ENCODE data around the gene EFNA1.

DNA sequence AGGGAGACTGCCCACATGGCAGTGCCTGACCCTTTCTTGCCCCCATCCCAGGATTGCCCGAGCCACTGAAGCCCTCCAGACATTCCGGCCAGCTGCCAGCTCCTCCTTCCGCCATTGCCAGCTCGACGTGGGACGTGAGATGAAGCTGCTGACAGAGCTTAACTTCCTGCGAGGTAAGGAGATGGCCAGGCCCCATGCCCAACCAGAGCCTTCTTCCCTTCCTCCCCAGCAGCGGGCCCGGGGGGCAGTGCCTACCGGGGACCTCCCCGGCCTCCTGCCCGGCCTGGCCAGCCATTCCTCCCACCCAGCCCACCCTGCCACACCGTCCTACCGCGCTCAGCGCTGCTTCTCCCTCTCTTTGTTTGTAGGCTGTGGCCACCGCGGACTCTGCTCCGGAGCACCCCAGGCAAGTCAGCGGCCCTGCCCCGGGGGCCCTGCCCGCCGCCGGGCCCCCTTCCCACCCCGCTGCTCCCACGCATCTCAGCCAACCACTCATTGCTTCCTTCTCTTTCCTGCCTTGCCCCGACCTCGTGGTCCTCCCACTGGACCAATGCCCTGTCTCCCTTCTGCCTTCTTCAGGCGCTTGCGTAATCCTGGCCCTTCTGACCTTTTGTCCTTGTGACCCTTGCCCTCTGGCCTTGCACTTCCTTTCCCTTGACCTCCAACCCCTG lies 50.9 kb downstream of the EFNA1 start:
- TF ChIP-seq, protein P1, sequence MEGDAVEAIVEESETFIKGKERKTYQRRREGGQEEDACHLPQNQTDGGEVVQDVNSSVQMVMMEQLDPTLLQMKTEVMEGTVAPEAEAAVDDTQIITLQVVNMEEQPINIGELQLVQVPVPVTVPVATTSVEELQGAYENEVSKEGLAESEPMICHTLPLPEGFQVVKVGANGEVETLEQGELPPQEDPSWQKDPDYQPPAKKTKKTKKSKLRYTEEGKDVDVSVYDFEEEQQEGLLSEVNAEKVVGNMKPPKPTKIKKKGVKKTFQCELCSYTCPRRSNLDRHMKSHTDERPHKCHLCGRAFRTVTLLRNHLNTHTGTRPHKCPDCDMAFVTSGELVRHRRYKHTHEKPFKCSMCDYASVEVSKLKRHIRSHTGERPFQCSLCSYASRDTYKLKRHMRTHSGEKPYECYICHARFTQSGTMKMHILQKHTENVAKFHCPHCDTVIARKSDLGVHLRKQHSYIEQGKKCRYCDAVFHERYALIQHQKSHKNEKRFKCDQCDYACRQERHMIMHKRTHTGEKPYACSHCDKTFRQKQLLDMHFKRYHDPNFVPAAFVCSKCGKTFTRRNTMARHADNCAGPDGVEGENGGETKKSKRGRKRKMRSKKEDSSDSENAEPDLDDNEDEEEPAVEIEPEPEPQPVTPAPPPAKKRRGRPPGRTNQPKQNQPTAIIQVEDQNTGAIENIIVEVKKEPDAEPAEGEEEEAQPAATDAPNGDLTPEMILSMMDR (IDR thresholded peaks at IDR 0.05): no peak
- TF ChIP-seq POLR2A (IDR thresholded peaks at IDR 0.05): no peak

All from heart left ventricle (tissue), 13 donors.